ENCODE measurements around the gene IFI6.
A peak's percentile ranks its signal among the peaks of the same experiment; 100 is the strongest.

The IFI6 gene

DNA sequence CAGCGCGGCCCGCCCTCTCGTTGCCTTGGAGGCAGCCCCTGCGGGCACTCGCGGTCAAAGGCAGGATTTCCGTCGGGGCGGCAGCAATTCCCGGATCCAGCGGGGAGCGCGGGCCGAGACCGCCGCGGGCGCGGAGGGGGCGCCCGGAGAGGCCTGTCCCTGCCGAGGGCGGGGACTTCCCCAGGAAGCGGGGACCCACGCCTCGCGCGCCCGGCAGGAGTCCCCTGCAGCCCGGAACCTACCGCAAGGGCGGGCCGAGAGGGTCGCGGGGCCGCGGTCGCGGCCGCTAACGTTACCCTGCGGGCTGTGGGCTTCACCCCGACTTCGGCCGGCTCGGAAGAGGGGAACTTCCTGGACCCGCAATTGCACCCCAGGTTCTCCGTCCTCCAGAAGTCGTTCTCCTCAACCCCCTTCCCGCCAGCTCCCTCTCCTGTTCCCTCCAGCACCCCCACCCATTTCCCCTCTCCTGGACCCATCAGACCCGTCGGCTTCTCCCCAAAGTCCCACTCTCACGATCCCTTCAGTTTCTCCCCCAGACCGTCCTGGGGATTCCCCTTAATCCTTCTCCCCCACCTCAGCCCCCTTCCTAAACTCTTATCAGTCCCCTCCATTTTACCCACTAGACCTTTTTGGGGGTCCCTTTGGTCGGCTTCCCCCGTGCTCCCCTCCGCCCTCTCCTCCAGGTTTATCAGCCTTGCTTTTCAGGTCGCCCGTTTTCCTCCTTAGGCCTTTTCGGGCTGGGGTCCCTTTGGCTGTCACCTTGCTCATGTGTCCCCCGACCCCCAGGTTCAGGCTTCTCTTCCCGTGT is 37.6 kb downstream of the IFI6 start:
- Histone ChIP-seq H3K27me3 (ENCODE audit: control insufficient read depth in 3 of 3, insufficient read depth in 3 of 3, low read depth in 1 of 3, low read length in 3 of 3) (peaks cover 0 to 36% (median 15%) of the 10 kb centered on the region in 3 experiments), H3K18ac (ENCODE audit: low read length) (peak overlapping the region; percentile 86), H3K14ac (ENCODE audit: low read length) (no peak overlapping the region), H3K9ac (ENCODE audit: low read depth, low read length, poor library complexity) (no peak overlapping the region), H3K23ac (ENCODE audit: low read depth, low read length, poor library complexity) (peak overlapping the region; percentile 46), H2AFZ (ENCODE audit: low read length) (peak overlapping the region; percentile 50), H3K4me2 (ENCODE audit: insufficient read depth, low read length, poor library complexity, severe bottlenecking) (peak overlapping the region; percentile 69), H2BK15ac (ENCODE audit: low read length) (peak overlapping the region; percentile 27), H2BK5ac (ENCODE audit: low read length) (peak overlapping the region; percentile 56), H4K8ac (ENCODE audit: low read depth, low read length) (no peak overlapping the region), H3K36me3 (replicated peaks in 1 of 2; ENCODE audit: control insufficient read depth in 2 of 2, insufficient read depth in 2 of 2, low read length in 2 of 2) (no peaks in the 10 kb centered on the region), H4K91ac (ENCODE audit: low read depth, low read length, poor library complexity) (no peak overlapping the region), H3K9me3 (replicated peaks in 1 of 2; ENCODE audit: control insufficient read depth in 2 of 2, insufficient read depth in 1 of 2, low read depth in 1 of 2, low read length in 2 of 2) (no peaks in the 10 kb centered on the region), H3K4ac (ENCODE audit: low read length) (no peak overlapping the region), H3K27ac (replicated peaks; ENCODE audit: low read length) (no peak overlapping the region), H3K4me3 (ENCODE audit: low read length in 2 of 2) (peak overlapping the region in 1 of 2 donors; percentile 72), H2AK5ac (ENCODE audit: low read depth, low read length) (peak overlapping the region; percentile 8), H3K79me1 (ENCODE audit: low read depth, low read length) (no peaks in the 10 kb centered on the region), H2BK12ac (ENCODE audit: low read length) (no peak overlapping the region), H2BK120ac (ENCODE audit: low read depth, low read length) (no peak overlapping the region), H3K4me1 (ENCODE audit: control insufficient read depth in 2 of 2, insufficient read depth in 1 of 2, low read depth in 1 of 2, low read length in 2 of 2) (peaks cover 1 to 18% of the 10 kb centered on the region in 2 donors)
- DNase-seq (ENCODE audit: low spot score), result no peak
- no CpG with 5 or more reads among the region's 63 CpGs for WGBS, 2 donors (ENCODE audit: extremely low coverage in 2 of 2, insufficient read length in 2 of 2, insufficient replicate concordance in 1 of 2)

DNA sequence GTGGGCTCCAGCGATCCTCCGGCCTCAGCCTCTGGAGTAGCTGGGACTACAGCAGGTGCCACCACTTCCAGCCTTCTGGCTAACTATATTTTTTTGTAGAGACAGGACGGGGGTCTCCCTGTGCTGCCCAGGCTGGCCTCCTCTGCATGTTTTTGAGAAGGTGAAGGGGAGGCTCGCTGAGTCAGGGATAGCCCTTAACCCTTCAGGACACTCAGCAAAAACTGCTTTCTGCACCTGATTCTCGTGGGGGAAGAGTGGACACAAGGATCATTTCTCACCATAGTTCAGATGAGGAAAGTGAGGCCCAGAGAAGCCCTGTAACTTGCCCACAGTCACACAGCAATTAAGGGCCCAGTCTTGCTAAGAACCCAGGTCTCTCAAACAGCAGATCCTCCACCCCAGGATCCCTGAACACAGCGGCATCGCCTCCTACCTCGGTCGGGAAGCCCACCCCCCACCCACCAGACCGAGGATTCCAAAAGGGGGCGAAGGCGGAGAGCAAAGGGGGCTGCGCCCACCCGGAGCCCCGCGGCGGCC is 38.3 kb downstream of the IFI6 start:
- H3K4me1 ChIP-seq (ENCODE audit: control insufficient read depth in 2 of 2, insufficient read depth in 1 of 2, low read depth in 1 of 2, low read length in 2 of 2), result peaks cover 1 to 24% of the 10 kb centered on the region in 2 donors
- H2AK5ac ChIP-seq (ENCODE audit: low read depth, low read length), result no peak overlapping the region
- peak overlapping the region; percentile 1 for H3K9ac ChIP-seq (ENCODE audit: low read depth, low read length, poor library complexity)
- H2BK12ac ChIP-seq (ENCODE audit: low read length), result no peak overlapping the region
- H2BK120ac ChIP-seq (ENCODE audit: low read depth, low read length), result no peak overlapping the region
- no peak overlapping the region for H3K27ac ChIP-seq (replicated peaks; ENCODE audit: low read length)
- peak overlapping the region; percentile 50 for H2AFZ ChIP-seq (ENCODE audit: low read length)
- H3K4me2 ChIP-seq (ENCODE audit: insufficient read depth, low read length, poor library complexity, severe bottlenecking), result peak overlapping the region; percentile 69
- H3K79me1 ChIP-seq (ENCODE audit: low read depth, low read length), result no peaks in the 10 kb centered on the region
- H3K14ac ChIP-seq (ENCODE audit: low read length), result no peak overlapping the region
- no peak overlapping the region for H2BK15ac ChIP-seq (ENCODE audit: low read length)
- no peaks in the 10 kb centered on the region for H3K36me3 ChIP-seq (replicated peaks in 1 of 2; ENCODE audit: control insufficient read depth in 2 of 2, insufficient read depth in 2 of 2, low read length in 2 of 2)
- no peak overlapping the region for H3K4ac ChIP-seq (ENCODE audit: low read length)
- no peak overlapping the region for H4K8ac ChIP-seq (ENCODE audit: low read depth, low read length)
- no peak overlapping the region for H3K23ac ChIP-seq (ENCODE audit: low read depth, low read length, poor library complexity)
- no peaks in the 10 kb centered on the region for H3K9me3 ChIP-seq (replicated peaks in 1 of 2; ENCODE audit: control insufficient read depth in 2 of 2, insufficient read depth in 1 of 2, low read depth in 1 of 2, low read length in 2 of 2)
- peak overlapping the region in 1 of 2 donors; percentile 72 for H3K4me3 ChIP-seq (ENCODE audit: low read length in 2 of 2)
- H3K27me3 ChIP-seq (ENCODE audit: control insufficient read depth in 3 of 3, insufficient read depth in 3 of 3, low read depth in 1 of 3, low read length in 3 of 3), result peaks cover 0 to 36% (median 15%) of the 10 kb centered on the region in 3 experiments
- WGBS, 2 donors (ENCODE audit: extremely low coverage in 2 of 2, insufficient read length in 2 of 2, insufficient replicate concordance in 1 of 2), result no CpG with 5 or more reads among the region's 17 CpGs
- H2BK5ac ChIP-seq (ENCODE audit: low read length), result no peak overlapping the region
- H3K18ac ChIP-seq (ENCODE audit: low read length), result peak overlapping the region; percentile 82
- H4K91ac ChIP-seq (ENCODE audit: low read depth, low read length, poor library complexity), result no peak overlapping the region
- no peak for DNase-seq (ENCODE audit: low spot score)

DNA sequence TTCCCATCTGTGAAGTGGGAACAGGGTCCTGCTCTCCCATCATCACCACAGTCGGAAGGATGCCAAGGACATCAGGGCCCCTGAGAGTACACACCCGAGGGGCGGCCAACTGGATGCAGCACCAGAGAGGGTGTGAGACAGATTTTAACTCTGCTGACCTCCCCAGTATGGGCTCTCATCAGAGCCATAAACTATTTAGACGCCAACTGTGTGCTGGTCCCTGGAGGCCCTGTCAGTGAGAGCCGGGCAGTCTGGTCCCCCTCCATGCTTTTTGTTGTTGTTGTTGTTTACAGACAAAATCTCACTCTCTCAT is 38.7 kb downstream of the IFI6 start:
- WGBS, 2 donors (ENCODE audit: extremely low coverage in 2 of 2, insufficient read length in 2 of 2, insufficient replicate concordance in 1 of 2), result no CpG with 5 or more reads among the region's 5 CpGs
- H3K4ac ChIP-seq (ENCODE audit: low read length), result no peak overlapping the region
- no peak overlapping the region for H2BK120ac ChIP-seq (ENCODE audit: low read depth, low read length)
- H3K4me2 ChIP-seq (ENCODE audit: insufficient read depth, low read length, poor library complexity, severe bottlenecking), result no peak overlapping the region
- no peak overlapping the region for H3K27ac ChIP-seq (replicated peaks; ENCODE audit: low read length)
- H4K8ac ChIP-seq (ENCODE audit: low read depth, low read length), result no peak overlapping the region
- H3K4me3 ChIP-seq (ENCODE audit: low read length in 2 of 2), result no peak overlapping the region
- H3K9ac ChIP-seq (ENCODE audit: low read depth, low read length, poor library complexity), result no peak overlapping the region
- no peak overlapping the region for H2AK5ac ChIP-seq (ENCODE audit: low read depth, low read length)
- no peak overlapping the region for H4K91ac ChIP-seq (ENCODE audit: low read depth, low read length, poor library complexity)
- peaks cover 1 to 26% of the 10 kb centered on the region in 2 donors for H3K4me1 ChIP-seq (ENCODE audit: control insufficient read depth in 2 of 2, insufficient read depth in 1 of 2, low read depth in 1 of 2, low read length in 2 of 2)
- no peaks in the 10 kb centered on the region for H3K9me3 ChIP-seq (replicated peaks in 1 of 2; ENCODE audit: control insufficient read depth in 2 of 2, insufficient read depth in 1 of 2, low read depth in 1 of 2, low read length in 2 of 2)
- no peak overlapping the region for H3K18ac ChIP-seq (ENCODE audit: low read length)
- H3K23ac ChIP-seq (ENCODE audit: low read depth, low read length, poor library complexity), result no peak overlapping the region
- H2AFZ ChIP-seq (ENCODE audit: low read length), result no peak overlapping the region
- no peak overlapping the region for H2BK15ac ChIP-seq (ENCODE audit: low read length)
- no peak overlapping the region for H2BK12ac ChIP-seq (ENCODE audit: low read length)
- no peaks in the 10 kb centered on the region for H3K79me1 ChIP-seq (ENCODE audit: low read depth, low read length)
- H3K27me3 ChIP-seq (ENCODE audit: control insufficient read depth in 3 of 3, insufficient read depth in 3 of 3, low read depth in 1 of 3, low read length in 3 of 3), result peaks cover 0 to 36% (median 15%) of the 10 kb centered on the region in 3 experiments
- no peak for DNase-seq (ENCODE audit: low spot score)
- no peak overlapping the region for H2BK5ac ChIP-seq (ENCODE audit: low read length)
- H3K14ac ChIP-seq (ENCODE audit: low read length), result no peak overlapping the region
- H3K36me3 ChIP-seq (replicated peaks in 1 of 2; ENCODE audit: control insufficient read depth in 2 of 2, insufficient read depth in 2 of 2, low read length in 2 of 2), result no peaks in the 10 kb centered on the region

All from neuronal stem cell (in vitro differentiated cells).